Sciatic nerve (tissue), 2 donors: ENCODE data around the gene SIM1. TPM values are rescaled to one million over a fixed set of nuclear protein-coding genes. Genes with fewer than 3 reads are reported as not detected.

Experiments
- ATAC-seq: fragments of 200-7000 bp; cut with Tn5 transposase; one replicate; pipeline ENCODE4 v1.9.1; 2020; ENCODE audit warnings: mild to moderate bottlenecking, moderate library complexity
- DNase-seq: peaks from one replicate; pipeline ENCODE4 v3.0.0-alpha.2; 2020; ENCODE audit warnings: low spot score
- intact Hi-C: fragments of 100-400 bp; cut with DNase I; formaldehyde crosslinking; loops from one replicate; pipeline ENCODE4 v1.14.2; 2022
- total RNA-seq: library from RNA; stranded (reverse); fragmentation: NEBNext Ultra II Directional; extraction: Animal tissue kit (Norgen Biotek cat#: 25700); gene quantifications from one replicate; pipeline ENCODE4 v1.2.1, GENCODE V29; 2021
- donor health status: DM: no; HTN: no; CAD: no.
- donor health status: DM: no; HTN: no; CAD: no.

Gene SIM1
- total RNA-seq, 1 donor from 2014 or later: 0.04 TPM

GRCh38 chr6:100339574-100340255 is 125.0 kb downstream of the SIM1 start:
- intact Hi-C loops: no loop called here
- no peak for ATAC-seq
- no peak for DNase-seq

- intact Hi-C loops: no loop called here
- ATAC-seq: no peak
- no peak for DNase-seq
These were observed 126.6 kb downstream of the SIM1 start for GRCh38 chr6:100338090-100338489.

GRCh38 chr6:100336876-100337275 is 127.8 kb downstream of the SIM1 start:
- ATAC-seq (no peak), DNase-seq (no peak)
- intact Hi-C loops: no loop called here

GRCh38 chr6:100335991-100336390 is 128.7 kb downstream of the SIM1 start:
- intact Hi-C loops: no loop called here
- DNase-seq (no peak), ATAC-seq (no peak)
